Suppressor macrophage treated with lipopolysaccharide for 1 hour (primary cell): ENCODE results near the gene KCNQ1.

ENCODE experiments used
- DNase-seq, 3 donors: peaks; one replicate each; pipeline ENCODE4 v3.0.0-alpha.2; 2020 to 2022

The KCNQ1 gene

DNA sequence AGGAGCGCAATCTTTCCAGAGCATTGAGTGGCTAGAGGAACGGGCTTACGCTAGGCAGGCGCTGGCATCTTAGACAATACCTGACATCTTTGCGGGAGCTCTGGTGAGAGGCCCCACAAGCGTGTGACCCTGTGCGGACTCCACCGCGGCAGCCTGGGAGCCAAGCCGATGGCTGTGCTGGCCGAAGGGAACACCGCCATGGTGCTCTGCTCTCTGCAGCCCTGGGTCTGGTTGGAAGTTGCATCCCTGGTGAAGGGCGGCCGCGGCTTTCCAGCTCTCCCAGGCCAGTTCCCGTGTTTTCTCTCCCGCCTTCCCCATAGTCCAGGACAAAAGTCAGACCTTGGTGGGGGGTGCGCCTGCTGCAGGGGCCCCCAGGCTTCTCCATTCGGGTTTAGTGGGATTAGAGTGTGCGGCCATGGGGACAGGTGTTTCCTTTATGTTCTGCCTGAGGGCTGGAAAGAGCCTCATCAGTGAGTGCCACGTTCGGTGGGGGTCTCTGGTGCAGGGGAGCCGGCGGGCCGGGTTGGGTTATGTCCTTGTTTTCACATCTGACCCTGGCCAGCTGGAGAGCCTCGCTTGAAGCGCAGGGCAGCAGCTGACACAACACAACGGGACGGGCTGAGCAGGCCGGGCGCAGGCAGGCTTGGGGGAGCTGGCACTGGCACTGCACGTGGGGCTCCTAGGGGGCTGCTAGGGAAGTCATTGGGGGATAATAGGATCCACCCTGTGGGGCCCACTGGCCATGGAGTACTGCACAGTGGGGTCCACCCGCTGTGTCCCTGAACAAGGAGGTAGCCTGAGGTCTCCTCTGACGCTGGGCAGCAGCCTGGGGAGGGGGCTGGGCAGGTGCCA lies 94.8 kb downstream of the KCNQ1 start:
- no peak for DNase-seq

- no peak for DNase-seq
Observed at GRCh38 chr11:2540223-2540991, 95.6 kb downstream of the KCNQ1 start.

GRCh38 chr11:2540992-2541680 lies 96.3 kb downstream of the KCNQ1 start:
- DNase-seq, result no peak

DNA sequence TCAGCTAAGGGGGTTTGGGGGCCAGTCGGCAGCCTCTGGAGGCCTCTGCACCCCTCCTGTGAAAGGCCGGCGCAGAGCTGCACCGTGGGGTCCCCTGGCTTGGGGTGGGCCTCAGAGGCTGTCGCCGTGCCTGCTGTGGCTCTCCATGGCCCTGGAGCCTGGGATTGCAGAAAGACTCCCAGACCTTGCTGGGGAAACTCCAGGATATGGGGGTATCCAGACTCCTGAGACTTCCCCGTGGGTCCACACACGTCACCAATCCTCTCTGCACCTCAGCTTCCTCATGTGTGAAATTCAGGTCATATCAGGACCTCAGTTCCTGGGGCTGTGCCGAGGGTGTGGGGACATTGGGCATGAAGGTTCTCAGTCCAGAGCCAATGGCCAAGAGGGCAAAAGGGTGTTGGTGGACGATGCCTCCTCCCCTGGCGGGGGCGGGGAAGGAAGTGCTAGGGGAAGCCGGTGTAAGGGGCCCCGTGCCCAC lies 97.1 kb downstream of the KCNQ1 start:
- no peak for DNase-seq

DNA sequence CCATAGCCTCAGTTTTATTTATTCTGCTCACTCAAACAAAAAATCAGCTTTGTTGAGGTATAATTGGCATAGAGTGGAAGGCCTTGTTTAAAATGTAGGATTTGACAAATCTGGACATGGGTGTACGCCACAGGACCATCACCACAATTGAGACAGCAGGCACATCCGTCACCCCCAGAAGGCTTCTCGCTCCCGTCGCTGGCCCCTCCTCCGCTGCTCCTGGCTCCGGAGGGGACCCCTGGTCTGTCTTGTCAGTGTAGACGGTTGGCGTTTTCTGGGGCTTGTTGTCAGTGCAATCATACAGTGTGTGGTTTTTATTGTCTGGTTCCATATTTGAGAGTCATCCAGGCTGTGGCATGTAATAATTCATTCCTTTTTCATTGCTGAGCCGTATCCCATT lies 97.6 kb downstream of the KCNQ1 start:
- no peak for DNase-seq

DNA sequence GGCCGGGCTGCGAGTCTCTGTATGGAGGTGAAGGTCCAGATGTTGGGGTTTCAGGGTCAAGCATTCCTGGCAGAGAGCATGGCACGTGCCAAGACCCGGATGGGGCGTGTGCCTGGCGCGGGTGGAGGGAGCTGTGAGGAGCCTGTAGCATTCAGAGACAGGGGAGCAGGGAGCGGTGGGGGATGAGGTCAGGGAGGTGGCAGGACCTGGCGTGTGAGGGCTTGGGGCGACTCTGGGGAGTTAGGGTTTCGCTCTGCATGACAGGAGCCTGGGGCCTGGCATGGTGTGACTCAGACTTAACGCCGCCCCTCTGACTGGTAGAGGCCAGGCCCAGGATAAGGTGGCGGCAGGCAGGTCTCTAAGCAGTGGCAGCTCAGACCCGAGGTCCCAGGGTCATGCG lies 103.0 kb downstream of the KCNQ1 start:
- DNase-seq, result no peak

DNA sequence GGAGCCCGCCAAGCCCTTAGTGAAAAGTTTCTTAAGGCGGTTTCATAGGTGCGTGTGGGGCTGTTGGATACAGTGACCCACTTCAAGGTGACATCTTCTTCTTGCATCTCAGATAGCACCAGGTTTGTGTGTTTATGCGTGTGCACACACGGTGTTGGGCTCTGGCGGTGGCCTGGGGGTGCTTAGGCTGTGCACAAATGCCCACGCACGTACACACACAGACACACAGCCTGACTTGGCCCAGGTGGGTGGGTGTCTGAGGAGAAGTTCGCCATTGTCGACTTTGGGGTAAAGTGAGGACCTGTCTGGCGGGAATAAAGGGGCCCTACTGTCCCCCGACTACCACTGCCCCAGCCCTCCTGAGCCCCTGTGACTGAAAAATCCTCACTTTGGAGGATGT lies 103.8 kb downstream of the KCNQ1 start:
- DNase-seq, result no peak

GRCh38 chr11:2549080-2549479 lies 104.3 kb downstream of the KCNQ1 start:
- no peak for DNase-seq

- DNase-seq, result no peak
Observed at GRCh38 chr11:2549491-2549875, 104.7 kb downstream of the KCNQ1 start.

DNA sequence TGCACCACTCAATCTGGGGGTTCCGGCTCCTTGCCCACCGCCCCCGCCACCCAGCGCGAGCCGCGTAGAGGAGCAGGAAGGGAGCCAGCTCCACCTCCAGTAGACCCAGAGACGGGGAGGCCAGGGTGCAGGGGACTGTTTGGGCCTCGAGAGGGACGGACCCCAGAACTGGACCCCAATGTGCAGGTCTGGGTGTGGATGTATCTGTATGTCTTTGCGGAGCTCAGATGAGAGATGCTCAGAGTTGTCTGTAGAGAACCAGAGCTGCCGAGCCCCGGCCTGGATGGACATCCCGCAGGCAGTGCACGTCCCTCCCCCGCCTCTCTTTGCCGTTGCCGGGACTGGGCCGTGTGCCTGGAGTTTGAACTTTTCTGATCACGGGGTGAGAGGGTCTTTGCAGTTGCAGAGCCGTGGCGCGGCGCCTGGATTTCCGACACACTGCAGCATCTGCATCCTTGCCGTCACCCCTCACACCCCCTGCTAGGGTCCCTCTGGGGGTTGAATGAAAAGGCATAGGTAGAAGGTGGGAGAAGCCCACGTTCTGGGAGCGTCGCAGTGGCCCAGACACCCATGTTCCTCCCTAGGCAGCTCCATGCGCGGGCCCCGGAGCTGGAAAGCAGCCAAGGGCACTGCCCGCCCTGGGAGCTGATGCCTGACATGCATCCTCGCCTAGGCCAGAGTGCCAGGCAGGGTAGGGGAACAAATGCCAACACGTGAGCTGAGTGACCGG lies 105.2 kb downstream of the KCNQ1 start:
- DNase-seq, result no peak

DNA sequence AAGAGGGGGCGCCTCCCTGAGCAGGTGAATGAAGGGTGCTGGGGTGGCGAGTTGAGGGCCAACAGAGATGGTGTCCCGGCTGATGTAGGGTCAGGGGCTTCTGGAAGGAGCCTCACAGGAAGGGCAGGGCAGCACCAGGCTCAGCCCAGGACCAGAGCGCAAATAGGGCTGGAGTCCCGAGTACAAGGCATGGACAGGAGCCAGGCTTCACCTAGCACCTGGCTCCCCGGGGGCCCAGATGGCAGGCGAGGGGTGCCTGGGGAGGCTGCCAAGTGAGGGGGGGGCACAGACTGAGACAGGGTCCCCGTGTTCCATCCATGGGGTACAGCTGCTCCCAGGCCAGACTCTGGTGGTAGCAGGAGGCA lies 105.8 kb downstream of the KCNQ1 start:
- DNase-seq, result no peak

DNA sequence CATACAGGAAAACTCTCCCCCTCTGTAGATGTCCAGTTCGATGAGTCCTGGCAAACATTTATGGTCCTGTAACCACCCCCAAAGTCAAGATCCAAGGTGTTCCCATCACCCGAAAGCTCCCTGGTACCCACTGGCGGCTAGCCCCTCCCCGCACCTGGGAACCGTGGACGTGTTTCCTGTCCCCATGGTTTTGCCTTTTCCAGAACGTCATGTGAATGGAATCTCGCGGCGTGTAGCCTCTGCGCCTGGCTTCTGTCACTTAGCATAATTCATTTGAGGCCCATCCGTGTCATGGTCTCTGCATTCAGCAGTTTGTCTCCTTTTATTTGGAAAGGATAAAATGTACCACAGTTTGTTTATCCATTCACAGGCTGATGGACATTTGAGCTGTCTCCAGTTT lies 106.3 kb downstream of the KCNQ1 start:
- no peak for DNase-seq

- no peak for DNase-seq
Observed at GRCh38 chr11:2552210-2552609, 107.4 kb downstream of the KCNQ1 start.

DNA sequence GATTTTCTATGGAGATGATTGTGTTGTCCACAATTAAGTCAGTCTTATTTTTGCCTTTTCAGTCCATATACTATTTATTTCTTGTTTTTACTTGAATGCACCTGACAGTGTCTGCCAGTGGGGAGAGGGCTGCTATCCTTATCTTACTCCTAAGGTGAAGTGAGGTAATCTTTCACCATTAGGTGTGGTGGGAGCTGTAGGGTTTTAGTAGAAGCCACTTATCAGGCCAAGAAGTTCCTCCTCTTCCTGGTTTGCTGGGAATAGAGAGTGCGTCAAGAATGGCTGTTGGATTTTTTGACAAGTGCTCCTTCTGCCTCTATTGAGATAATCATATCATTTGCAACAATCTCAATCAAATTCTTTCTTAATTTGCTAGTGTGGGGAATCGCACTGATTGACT lies 108.4 kb downstream of the KCNQ1 start:
- no peak for DNase-seq

- no peak for DNase-seq
Observed at GRCh38 chr11:2553886-2554285, 109.1 kb downstream of the KCNQ1 start.

DNA sequence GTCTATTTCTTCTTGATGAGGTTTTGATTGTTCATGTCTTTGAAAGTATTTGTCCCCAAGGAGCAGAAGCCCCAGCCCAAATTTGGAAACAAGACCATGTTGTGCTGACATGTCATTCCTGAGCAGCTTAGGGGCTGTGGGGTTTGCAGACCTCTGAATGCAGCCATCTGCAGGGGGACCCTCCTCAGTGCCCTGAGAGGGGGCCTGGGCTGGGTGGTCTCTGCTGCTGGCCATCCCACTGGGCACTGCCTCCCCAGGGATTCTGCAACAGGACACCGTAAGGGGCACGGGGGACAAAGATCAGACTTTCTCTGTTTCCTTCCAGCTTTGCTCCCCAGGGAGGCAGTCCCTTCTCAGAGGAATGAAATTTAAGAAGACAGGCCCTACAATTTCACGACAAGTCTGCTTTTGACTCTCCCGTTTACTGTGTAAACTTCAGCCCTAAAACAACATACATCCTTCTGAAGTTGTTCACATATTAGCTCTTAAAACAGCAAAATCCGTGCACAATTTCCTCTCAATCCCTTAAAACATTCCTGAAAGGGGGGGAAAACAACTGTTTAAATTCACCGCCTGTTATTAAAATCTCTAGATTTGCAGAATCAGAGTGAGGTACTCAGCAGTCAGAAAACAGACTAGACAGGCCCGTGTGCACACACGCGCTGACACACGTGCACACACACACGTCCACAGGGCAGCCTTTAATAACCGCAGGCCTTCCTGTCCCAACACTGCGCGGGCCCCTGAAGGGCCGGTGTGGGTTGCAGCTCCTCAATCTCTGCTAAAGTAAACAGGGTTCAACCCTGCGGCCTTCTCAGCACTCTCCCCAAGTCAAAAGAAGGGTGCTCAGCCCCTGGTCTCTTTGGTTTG lies 109.8 kb downstream of the KCNQ1 start:
- DNase-seq, result no peak

- no peak for DNase-seq
Observed at GRCh38 chr11:2555336-2555735, 110.5 kb downstream of the KCNQ1 start.

DNA sequence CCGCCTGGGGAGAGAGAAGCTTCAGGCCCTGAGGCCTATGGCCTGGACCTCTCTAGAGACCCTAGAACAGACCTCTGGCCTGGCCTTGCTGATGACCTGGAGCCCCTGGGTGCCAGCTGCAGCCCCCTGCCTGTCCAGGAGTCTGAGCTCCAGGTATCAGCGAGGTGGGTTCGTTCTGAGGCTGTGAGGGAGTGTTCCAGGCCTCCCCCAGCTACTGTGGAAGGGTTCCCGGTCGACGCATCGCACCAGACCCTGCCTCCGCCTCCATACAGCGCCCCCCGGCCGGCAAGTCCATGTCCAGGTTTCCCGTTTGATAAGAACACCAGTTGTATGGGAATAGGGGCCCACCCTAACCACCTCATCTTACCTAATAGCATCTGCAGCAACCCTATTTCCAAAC lies 111.1 kb downstream of the KCNQ1 start:
- no peak for DNase-seq

DNA sequence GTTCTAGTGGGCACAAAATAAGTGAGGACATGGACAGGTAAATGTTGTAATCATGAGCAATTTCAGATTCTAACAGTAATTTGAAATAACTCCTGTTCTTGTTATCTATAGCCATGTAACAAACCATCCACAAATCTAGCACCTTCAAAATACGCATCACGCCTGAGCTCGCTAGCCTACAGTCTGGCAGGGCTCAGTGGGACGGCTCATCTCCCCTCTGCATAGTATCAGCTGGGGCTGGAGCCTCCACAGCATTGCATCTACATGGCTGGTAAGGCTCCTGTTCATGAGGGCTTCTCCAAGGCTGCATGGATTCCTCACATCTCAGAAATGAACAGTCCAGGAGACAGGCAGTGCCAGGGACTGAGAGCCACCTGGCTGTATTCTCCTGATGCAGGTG lies 112.6 kb downstream of the KCNQ1 start:
- no peak for DNase-seq

DNA sequence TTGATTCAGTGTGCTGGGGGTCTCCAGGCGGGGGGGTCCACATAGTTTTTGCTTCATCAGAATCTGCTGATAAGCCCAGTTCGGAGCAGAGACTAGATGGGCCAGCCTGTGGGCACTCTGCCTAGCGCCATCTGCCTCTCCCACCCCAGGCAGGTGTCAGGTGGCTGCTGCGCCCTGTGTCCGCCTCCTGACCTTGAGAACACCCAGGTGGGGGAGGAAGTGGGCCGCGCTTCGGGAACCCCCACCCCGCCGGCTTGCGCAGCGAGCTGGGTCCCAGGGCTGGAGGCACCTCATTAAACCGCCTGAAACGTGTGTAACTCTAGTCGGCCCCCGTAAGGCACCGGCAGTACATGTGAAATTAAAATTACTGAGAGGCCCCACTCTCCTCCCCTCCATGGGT lies 113.6 kb downstream of the KCNQ1 start:
- DNase-seq, result no peak

GRCh38 chr11:2558861-2559526 lies 114.2 kb downstream of the KCNQ1 start:
- DNase-seq, result no peak
